CD4-positive, alpha-beta T cell (primary cell): Measurements from ENCODE around the gene RNF207. TPM values are rescaled to one million over a fixed set of nuclear protein-coding genes. Genes with fewer than 3 reads are reported as not detected.

Experiments
- ATAC-seq: fragments of 200-7000 bp; cut with Tn5 transposase; one replicate; pipeline ENCODE4 v1.10.0; 2022; ENCODE audit warnings: mild to moderate bottlenecking; ENCODE audit not compliant: poor library complexity
- CTCF ChIA-PET: fragments of 350-600 bp; sonication (Branson Sonifier 250); formaldehyde crosslinking; loops from one replicate; lab custom pipeline; 2021; ENCODE audit warnings: antibody characterized with exemption, inconsistent platforms; lab: Charles Lee
- POLR2A ChIA-PET: fragments of 350-600 bp; sonication (Branson Sonifier 250); formaldehyde crosslinking; loops from one replicate; lab custom pipeline; 2021; ENCODE audit warnings: antibody characterized with exemption, inconsistent platforms; lab: Charles Lee
- DNase-seq, 14 experiments: peaks; one replicate each; pipeline ENCODE4 v3.0.0-alpha.2; 2013 to 2020; ENCODE audit warnings: mixed read lengths in 2 of 14
- H3K27ac ChIP-seq, 2 donors: one replicate each; pipeline versions ENCODE4 v1.5.1 to v1.7.0; 2013; ENCODE audit warnings: low read length in 2 of 2, low read depth in 1 of 2, mild to moderate bottlenecking in 1 of 2
- H3K27me3 ChIP-seq, 2 experiments: 1 replicate in 1 of 2; 2 replicates in 1 of 2; pipeline versions ENCODE4 v1.6.1 to v1.7.0; 2013; ENCODE audit warnings: low read length in 2 of 2, control low read depth in 1 of 2, mild to moderate bottlenecking in 1 of 2, moderate library complexity in 1 of 2; ENCODE audit not compliant: insufficient read depth in 2 of 2, control insufficient read depth in 1 of 2
- H3K36me3 ChIP-seq: one replicate; pipeline ENCODE4 v1.6.1; 2013; ENCODE audit warnings: low read length, control low read depth; ENCODE audit not compliant: insufficient read depth
- H3K4me1 ChIP-seq: one replicate; pipeline ENCODE4 v1.6.1; 2013; ENCODE audit warnings: low read length, control low read depth; ENCODE audit not compliant: insufficient read depth
- H3K4me3 ChIP-seq: one replicate; pipeline ENCODE4 v1.5.1; 2013; ENCODE audit warnings: mild to moderate bottlenecking, low read length, moderate library complexity
- H3K9me3 ChIP-seq, 2 experiments: 1 replicate in 1 of 2; 2 replicates in 1 of 2; pipeline versions ENCODE4 v1.6.1 to v1.7.0; 2013; ENCODE audit warnings: low read length in 2 of 2, mild to moderate bottlenecking in 2 of 2, control low read depth in 1 of 2, moderate library complexity in 1 of 2; ENCODE audit not compliant: control insufficient read depth in 1 of 2, insufficient read depth in 1 of 2
- H3K27ac Mint-ChIP-seq: one replicate; pipeline ENCODE4 v1.8.0; 2020; ENCODE audit warnings: mixed read lengths
- H3K27me3 Mint-ChIP-seq: one replicate; pipeline ENCODE4 v1.8.0; 2021; ENCODE audit warnings: mixed read lengths
- H3K36me3 Mint-ChIP-seq: one replicate; pipeline ENCODE4 v1.8.0; 2021; ENCODE audit warnings: low read depth, mixed read lengths
- H3K4me1 Mint-ChIP-seq: one replicate; pipeline ENCODE4 v1.8.0; 2021; ENCODE audit warnings: low read depth, mixed read lengths
- H3K4me3 Mint-ChIP-seq: one replicate; pipeline ENCODE4 v1.8.0; 2020; ENCODE audit warnings: mild to moderate bottlenecking, mixed read lengths
- H3K9me3 Mint-ChIP-seq: one replicate; pipeline ENCODE4 v1.8.0; 2020; ENCODE audit warnings: mixed read lengths
- intact Hi-C, 2 experiments: fragments of 100-400 bp; cut with DNase I in 1 of 2; cut with micrococcal nuclease in 1 of 2; formaldehyde crosslinking; loops; one replicate each; pipeline versions ENCODE4 v1.15.1 to v1.9.0; 2023 to 2025; cut with DNase I, micrococcal nuclease
- total RNA-seq, 174 experiments: library from RNA in 2 of 174; stranded (reverse) in 2 of 174; gene quantifications; one replicate each; pipeline ENCODE4 v1.2.3 and lab custom pipeline; 2021 to 2026
- TF ChIP-seq, protein P1 (sequence below): fragments of 200-600 bp; IDR thresholded peaks from one replicate; pipeline ENCODE4 v1.8.0; 2022; ENCODE audit warnings: antibody characterized with exemption, mild to moderate bottlenecking

RNF207 gene
- total RNA-seq, 2 experiments from 2014 or later: 5.4 to 6.8 TPM

DNA sequence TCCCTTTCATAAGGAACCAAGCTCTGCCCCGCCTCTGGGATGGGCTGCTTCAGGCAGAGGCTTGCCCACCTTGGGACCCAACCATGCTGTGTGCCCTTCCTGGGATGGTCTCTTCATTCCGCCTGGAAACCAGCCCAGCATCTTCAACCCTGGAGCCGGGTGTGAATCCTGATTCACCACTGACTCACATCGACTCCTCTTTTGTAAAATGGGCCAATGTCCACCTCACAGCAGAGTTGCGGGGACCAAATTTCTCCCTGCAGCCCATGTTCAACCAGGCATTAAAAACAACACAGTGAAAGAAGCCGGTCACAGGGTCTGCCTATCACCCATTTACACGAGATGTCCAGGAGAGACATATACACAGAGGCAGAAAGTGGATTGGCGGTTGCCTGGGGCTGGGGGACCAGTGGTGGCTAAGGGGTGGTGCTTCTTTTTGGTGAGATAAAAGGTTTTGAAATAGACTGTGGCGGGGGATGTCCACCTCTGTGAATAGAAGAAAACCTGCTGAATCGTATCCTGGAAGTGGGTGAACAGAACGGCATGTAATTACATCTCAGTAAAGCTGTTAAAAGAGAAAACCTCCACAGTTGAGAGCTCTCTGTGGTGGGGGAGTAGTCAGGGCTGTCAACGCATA is 61.9 kb downstream of the RNF207 start:
- intact Hi-C loops: no loop called here
- H3K9me3 Mint-ChIP-seq: no peaks in the 10 kb centered on the region
- no peaks in the 10 kb centered on the region for H3K27me3 Mint-ChIP-seq
- Histone ChIP-seq H3K36me3 (no peaks in the 10 kb centered on the region), H3K27ac (no peak overlapping the region), H3K4me3 (no peak overlapping the region), H3K4me1 (no peaks in the 10 kb centered on the region), H3K9me3 (no peaks in the 10 kb centered on the region), H3K27me3 (peaks cover 0 to 2% of the 10 kb centered on the region in 2 experiments)
- H3K27ac Mint-ChIP-seq: no peak overlapping the region
- ChIA-PET CTCF (interaction anchor here (1.8 kb wide), 1 partner anchor 156 kb away, joined by 4 read pairs; no protein-coding TSS in a partner anchor), POLR2A (no interaction called here)
- no peak for DNase-seq
- no peaks in the 10 kb centered on the region for H3K4me1 Mint-ChIP-seq
- H3K36me3 Mint-ChIP-seq: no peaks in the 10 kb centered on the region
- H3K4me3 Mint-ChIP-seq: no peak overlapping the region
- TF ChIP-seq, protein P1, sequence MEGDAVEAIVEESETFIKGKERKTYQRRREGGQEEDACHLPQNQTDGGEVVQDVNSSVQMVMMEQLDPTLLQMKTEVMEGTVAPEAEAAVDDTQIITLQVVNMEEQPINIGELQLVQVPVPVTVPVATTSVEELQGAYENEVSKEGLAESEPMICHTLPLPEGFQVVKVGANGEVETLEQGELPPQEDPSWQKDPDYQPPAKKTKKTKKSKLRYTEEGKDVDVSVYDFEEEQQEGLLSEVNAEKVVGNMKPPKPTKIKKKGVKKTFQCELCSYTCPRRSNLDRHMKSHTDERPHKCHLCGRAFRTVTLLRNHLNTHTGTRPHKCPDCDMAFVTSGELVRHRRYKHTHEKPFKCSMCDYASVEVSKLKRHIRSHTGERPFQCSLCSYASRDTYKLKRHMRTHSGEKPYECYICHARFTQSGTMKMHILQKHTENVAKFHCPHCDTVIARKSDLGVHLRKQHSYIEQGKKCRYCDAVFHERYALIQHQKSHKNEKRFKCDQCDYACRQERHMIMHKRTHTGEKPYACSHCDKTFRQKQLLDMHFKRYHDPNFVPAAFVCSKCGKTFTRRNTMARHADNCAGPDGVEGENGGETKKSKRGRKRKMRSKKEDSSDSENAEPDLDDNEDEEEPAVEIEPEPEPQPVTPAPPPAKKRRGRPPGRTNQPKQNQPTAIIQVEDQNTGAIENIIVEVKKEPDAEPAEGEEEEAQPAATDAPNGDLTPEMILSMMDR: no peak
- ATAC-seq: no peak

DNA sequence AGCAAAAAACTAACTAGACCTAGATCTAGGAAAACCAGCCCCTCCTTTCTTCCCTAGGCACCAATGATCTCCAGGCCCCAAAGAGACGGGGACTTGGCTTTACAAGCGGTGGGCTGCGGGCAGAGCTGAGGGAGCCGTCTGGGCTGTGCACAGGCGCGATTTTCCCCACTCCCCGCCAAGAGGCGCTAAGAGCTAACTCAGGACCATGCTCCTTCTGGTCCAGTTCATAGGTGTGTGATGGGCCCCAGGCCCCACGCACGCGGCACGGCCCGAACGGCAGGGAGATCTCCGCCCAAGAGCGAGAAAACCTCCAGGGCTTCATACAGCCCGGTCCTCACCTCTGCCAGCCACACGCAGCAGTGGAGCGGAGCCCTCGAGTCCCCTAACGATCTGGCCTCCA is 62.5 kb downstream of the RNF207 start:
- Mint-ChIP-seq H3K27ac (no peak overlapping the region), H3K9me3 (no peaks in the 10 kb centered on the region), H3K4me1 (no peaks in the 10 kb centered on the region), H3K36me3 (no peaks in the 10 kb centered on the region), H3K4me3 (no peak overlapping the region), H3K27me3 (no peaks in the 10 kb centered on the region)
- intact Hi-C loops: no loop called here
- no peaks in the 10 kb centered on the region for H3K36me3 ChIP-seq
- H3K9me3 ChIP-seq: no peaks in the 10 kb centered on the region
- ChIA-PET POLR2A (no interaction called here), CTCF (interaction anchor here (1.8 kb wide), 1 partner anchor 155 kb away, joined by 4 read pairs; no protein-coding TSS in a partner anchor)
- H3K27me3 ChIP-seq: no peaks in the 10 kb centered on the region
- no peak overlapping the region for H3K4me3 ChIP-seq
- TF ChIP-seq, protein P1: no peak
- H3K4me1 ChIP-seq: no peaks in the 10 kb centered on the region
- ATAC-seq: no peak
- no peak overlapping the region for H3K27ac ChIP-seq
- no peak for DNase-seq

DNA sequence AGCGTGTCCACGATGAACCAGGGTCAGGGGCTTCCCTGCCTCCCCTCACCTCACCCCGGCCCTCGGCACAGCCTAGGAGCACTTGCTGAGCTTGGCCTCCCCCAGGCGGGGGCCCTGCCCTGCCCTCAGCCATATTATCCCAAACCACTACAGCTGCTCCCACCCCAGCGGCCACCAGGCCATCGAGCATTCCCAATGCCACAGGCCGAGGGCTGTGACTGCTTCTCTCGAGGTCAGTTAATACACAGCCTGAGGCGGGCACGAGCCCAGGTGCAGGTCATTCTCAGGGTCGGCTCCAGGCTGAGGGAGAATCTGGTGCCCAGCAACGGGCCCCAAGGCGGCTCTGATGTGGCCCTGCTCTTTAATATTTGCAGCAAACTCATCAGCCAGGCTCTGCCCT is 63.4 kb downstream of the RNF207 start:
- H3K36me3 Mint-ChIP-seq: no peaks in the 10 kb centered on the region
- H3K4me3 Mint-ChIP-seq: no peak overlapping the region
- H3K27me3 ChIP-seq: no peaks in the 10 kb centered on the region
- no peaks in the 10 kb centered on the region for H3K36me3 ChIP-seq
- ChIA-PET POLR2A (no interaction called here), CTCF (no interaction called here)
- no peaks in the 10 kb centered on the region for H3K9me3 Mint-ChIP-seq
- intact Hi-C loops: no loop called here
- DNase-seq (no peak), ATAC-seq (no peak)
- no peaks in the 10 kb centered on the region for H3K4me1 Mint-ChIP-seq
- no peak overlapping the region for H3K27ac Mint-ChIP-seq
- H3K4me1 ChIP-seq: no peaks in the 10 kb centered on the region
- TF ChIP-seq, protein P1: no peak
- H3K27me3 Mint-ChIP-seq: no peaks in the 10 kb centered on the region
- no peak overlapping the region for H3K27ac ChIP-seq
- no peak overlapping the region for H3K4me3 ChIP-seq
- H3K9me3 ChIP-seq: no peaks in the 10 kb centered on the region
